ENCODE data around the gene SHMT2.
A peak's percentile ranks its signal among the peaks of the same experiment; 100 is the strongest.

SHMT2 gene

GRCh38 chr12:57215668-57216013 is 13.9 kb upstream of the SHMT2 start:
- DNase-seq: no peak

- DNase-seq: peak; percentile 46
These were observed 13.2 kb upstream of the SHMT2 start, which contains the start of gene NXPH4 for GRCh38 chr12:57216014-57216911. Gene NXPH4, plus strand, starts transcription at chr12:57216794. Its CDS starts 176 bp downstream, at chr12:57216970.

GRCh38 chr12:57216921-57217879 is 12.3 kb upstream of the SHMT2 start:
- no peak for DNase-seq

- DNase-seq: no peak
These were observed 11.3 kb upstream of the SHMT2 start for GRCh38 chr12:57218030-57218853.

- no peak for DNase-seq
These were observed 10.1 kb upstream of the SHMT2 start for GRCh38 chr12:57219205-57219992.

GRCh38 chr12:57219993-57220754 is 9.3 kb upstream of the SHMT2 start:
- DNase-seq: no peak

GRCh38 chr12:57220770-57221168 is 8.7 kb upstream of the SHMT2 start:
- DNase-seq: no peak

GRCh38 chr12:57221169-57221917 is 8.2 kb upstream of the SHMT2 start:
- no peak for DNase-seq

GRCh38 chr12:57222286-57223190 is 7.0 kb upstream of the SHMT2 start:
- DNase-seq: no peak

- no peak for DNase-seq
These were observed 6.0 kb upstream of the SHMT2 start for GRCh38 chr12:57223191-57224165.

GRCh38 chr12:57224278-57224972 is 5.1 kb upstream of the SHMT2 start:
- DNase-seq: no peak

- peak; percentile 20 for DNase-seq
These were observed 4.4 kb upstream of the SHMT2 start for GRCh38 chr12:57224973-57225679.

- DNase-seq: no peak
These were observed 3.8 kb upstream of the SHMT2 start for GRCh38 chr12:57225680-57226210.

GRCh38 chr12:57226588-57227314 is 2.8 kb upstream of the SHMT2 start:
- no peak for DNase-seq

- no peak for DNase-seq
These were observed 2.0 kb upstream of the SHMT2 start for GRCh38 chr12:57227315-57228115.
